GM23338 (cell line): ENCODE results near the gene SYT13. TPM values are rescaled to one million over a fixed set of nuclear protein-coding genes. Genes with fewer than 3 reads are reported as not detected.

Source experiments
- ATAC-seq: fragments of 200-7000 bp; cut with Tn5 transposase; 3 replicates; pipeline ENCODE4 v1.9.1; 2020
- DNase-seq: peaks from one replicate; pipeline ENCODE4 v3.0.0-alpha.2; 2015; ENCODE audit warnings: low spot score
- H2AFZ ChIP-seq: fragments of 200-600 bp; sonication (generic); 2 replicates; pipeline ENCODE4 v1.8.0; 2016; ENCODE audit warnings: antibody characterized with exemption, mild to moderate bottlenecking, moderate library complexity
- H3F3A ChIP-seq: fragments of 200-600 bp; sonication (generic); replicated peaks from 2 replicates; pipeline ENCODE4 v1.8.0; 2017; ENCODE audit warnings: antibody characterized with exemption, mixed run types, low read depth
- H3K27ac ChIP-seq: fragments of 200-600 bp; sonication (generic); 2 replicates; pipeline ENCODE4 v1.6.1; 2016; ENCODE audit warnings: low read depth
- H3K27me3 ChIP-seq: fragments of 200-600 bp; sonication (generic); 2 replicates; pipeline ENCODE4 v1.8.0; 2016; ENCODE audit warnings: mild to moderate bottlenecking, mixed run types, moderate library complexity; ENCODE audit not compliant: insufficient read depth
- H3K36me3 ChIP-seq: fragments of 200-600 bp; sonication (generic); 2 replicates; pipeline ENCODE4 v1.8.0; 2016; ENCODE audit warnings: mild to moderate bottlenecking; ENCODE audit not compliant: insufficient read depth
- H3K4me1 ChIP-seq: fragments of 200-600 bp; sonication (generic); 2 replicates; pipeline ENCODE4 v1.8.0; 2016; ENCODE audit warnings: mild to moderate bottlenecking, moderate library complexity; ENCODE audit not compliant: insufficient read depth
- H3K4me2 ChIP-seq: fragments of 200-600 bp; sonication (generic); 2 replicates; pipeline ENCODE4 v1.7.1; 2017; ENCODE audit warnings: mixed run types
- H3K4me3 ChIP-seq: fragments of 200-600 bp; sonication (generic); 2 replicates; pipeline ENCODE4 v1.6.1; 2016; ENCODE audit warnings: mixed run types
- H3K79me2 ChIP-seq: fragments of 200-600 bp; sonication (generic); replicated peaks from 2 replicates; pipeline ENCODE4 v1.8.0; 2017; ENCODE audit warnings: mild to moderate bottlenecking; ENCODE audit not compliant: insufficient read depth
- H3K9me2 ChIP-seq: fragments of 200-600 bp; sonication (generic); 2 replicates; pipeline ENCODE4 v1.8.0; 2017; ENCODE audit not compliant: insufficient read depth
- H4K20me1 ChIP-seq: fragments of 200-600 bp; sonication (generic); replicated peaks from 2 replicates; pipeline ENCODE4 v1.8.0; 2017; ENCODE audit warnings: mild to moderate bottlenecking; ENCODE audit not compliant: insufficient read depth
- H3K27ac Mint-ChIP-seq: 2 replicates; pipeline ENCODE4 v1.8.0; 2020; ENCODE audit warnings: inconsistent platforms, mild to moderate bottlenecking, moderate library complexity, mixed read lengths
- H3K27me3 Mint-ChIP-seq: 3 replicates; pipeline ENCODE4 v1.8.0; 2022; ENCODE audit warnings: low read depth, mild to moderate bottlenecking, moderate library complexity, mixed read lengths, inconsistent platforms; ENCODE audit not compliant: insufficient read depth, poor library complexity
- H3K36me3 Mint-ChIP-seq: 3 replicates; pipeline ENCODE4 v1.8.0; 2021; ENCODE audit warnings: low read depth, mild to moderate bottlenecking, inconsistent platforms, moderate library complexity, mixed read lengths
- H3K4me1 Mint-ChIP-seq: 3 replicates; pipeline ENCODE4 v1.8.0; 2020; ENCODE audit warnings: mild to moderate bottlenecking, inconsistent platforms, mixed read lengths
- H3K4me3 Mint-ChIP-seq: 3 replicates; pipeline ENCODE4 v1.8.0; 2021; ENCODE audit warnings: moderate library complexity, mild to moderate bottlenecking, inconsistent platforms, mixed read lengths
- H3K9me3 Mint-ChIP-seq: 3 replicates; pipeline ENCODE4 v1.8.0; 2020; ENCODE audit warnings: moderate library complexity, mild to moderate bottlenecking, inconsistent platforms, mixed read lengths
- CTCF ChIP-seq, 2 experiments: fragments of 200-600 bp in 1 of 2; sonication (generic) in 1 of 2; conservative IDR thresholded peaks; 2 replicates each; pipeline versions ENCODE4 v1.5.1 to v1.6.1; 2016 to 2017; ENCODE audit warnings: antibody characterized with exemption in 2 of 2, low read depth in 2 of 2, mild to moderate bottlenecking in 2 of 2, moderate library complexity in 1 of 2
- ETS1 ChIP-seq: IDR thresholded peaks from 2 replicates; pipeline ENCODE4 v1.6.1; 2016; ENCODE audit warnings: antibody characterized with exemption
- EZH2phosphoT487 ChIP-seq: fragments of 200-600 bp; sonication (generic); IDR thresholded peaks from one replicate; pipeline ENCODE4 v1.8.1; 2018; ENCODE audit warnings: antibody characterized with exemption; ENCODE audit not compliant: unreplicated experiment
- POLR2AphosphoS5 ChIP-seq: IDR thresholded peaks from 2 replicates; pipeline ENCODE4 v1.6.1; 2016; ENCODE audit warnings: antibody characterized with exemption, low read depth
- STAT1 ChIP-seq: IDR thresholded peaks from one replicate; pipeline ENCODE4 v1.6.1; 2016; ENCODE audit warnings: antibody characterized with exemption; ENCODE audit not compliant: unreplicated experiment
- ZNF114 ChIP-seq: fragments of 250-450 bp; sonication (Bioruptor Pico); IDR thresholded peaks from 2 replicates; pipeline ENCODE4 v1.5.0; 2020; ENCODE audit warnings: mild to moderate bottlenecking, moderate library complexity
- ZNF331 ChIP-seq: fragments of 250-450 bp; sonication (Bioruptor Pico); IDR thresholded peaks from 2 replicates; pipeline ENCODE4 v1.5.0; 2020; ENCODE audit warnings: low read depth, mild to moderate bottlenecking, moderate library complexity
- ZNF462 ChIP-seq: fragments of 250-450 bp; sonication (Bioruptor Pico); IDR thresholded peaks from 2 replicates; pipeline ENCODE4 v1.5.0; 2020; ENCODE audit warnings: mild to moderate bottlenecking, moderate library complexity
- polyA plus RNA-seq: library from polyadenylated mRNA; unstranded; fragments of >200 nt; fragmentation: Nextera tagmentation; extraction: Ambion mirVana; gene quantifications from 2 replicates; pipeline ENCODE4 v1.2.1, GENCODE V29; 2016
- total RNA-seq: library from RNA; depleted of rRNA; stranded (reverse); fragments of >200 nt; shearing (Covaris generic); gene quantifications from 2 replicates; pipeline ENCODE4 v1.2.3, GENCODE V29; 2014
- TF ChIP-seq, protein P1 (sequence below): IDR thresholded peaks from one replicate; pipeline ENCODE4 v1.6.1; 2018; ENCODE audit warnings: antibody characterized with exemption; ENCODE audit not compliant: unreplicated experiment

Gene SYT13
- total and polyA plus RNA-seq, 2 experiments from 2014 or later = 3.4 to 16.3 TPM

DNA sequence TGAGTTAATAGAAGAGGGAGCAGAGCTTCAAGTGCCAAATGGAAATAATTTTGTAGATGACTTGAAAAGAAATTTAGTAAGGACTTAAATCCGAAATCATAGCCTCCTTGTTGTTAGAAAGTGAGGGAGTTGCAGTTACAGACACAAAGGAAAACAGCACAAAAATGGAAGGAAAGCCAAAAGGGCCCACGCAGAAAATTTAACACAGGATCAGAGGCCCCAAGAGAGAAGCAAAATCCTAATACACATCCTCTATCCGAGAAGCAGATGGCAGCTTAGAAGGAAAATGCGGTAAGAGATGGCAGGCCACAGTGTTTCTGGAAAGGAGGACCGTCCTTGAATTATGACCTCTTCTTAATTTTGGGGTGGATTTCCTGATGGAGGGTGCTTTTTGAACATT is 48.7 kb upstream of the SYT13 start (continued):
- TF ChIP-seq ZNF462 (CRISPR knock-in tag) (no peak), STAT1 (no peak), ZNF114 (CRISPR knock-in tag) (no peak), POLR2AphosphoS5 (no peak), ZNF331 (no peak), ETS1 (no peak)

GRCh38 chr11:45334410-45334809 is 48.3 kb upstream of the SYT13 start:
- H3K9me2 ChIP-seq = no peaks in the 10 kb centered on the region
- no peaks in the 10 kb centered on the region for H3F3A ChIP-seq
- ATAC-seq (no peak), DNase-seq (no peak)
- Mint-ChIP-seq H3K9me3 (no peaks in the 10 kb centered on the region), H3K4me3 (no peak overlapping the region), H3K4me1 (peaks cover 6% of the 10 kb centered on the region; the same call in 2 of the 3 replicates), H3K27ac (no peak overlapping the region), H3K27me3 (peaks cover 2% of the 10 kb centered on the region), H3K36me3 (no peaks in the 10 kb centered on the region)
- 0 out of 2 replicates have a peak, but pooled peaks cover under 1% of the 10 kb centered on the region for H3K4me1 ChIP-seq
- H3K79me2 ChIP-seq = no peaks in the 10 kb centered on the region
- H3K4me3 ChIP-seq = no peak overlapping the region
- no peak overlapping the region for H2AFZ ChIP-seq
- no peaks in the 10 kb centered on the region for H3K36me3 ChIP-seq
- no peak overlapping the region for H3K4me2 ChIP-seq
- no peaks in the 10 kb centered on the region for H4K20me1 ChIP-seq
- no peak overlapping the region for H3K27ac ChIP-seq
- H3K27me3 ChIP-seq = no peaks in the 10 kb centered on the region
- TF ChIP-seq STAT1 (no peak), CTCF (conservative IDR thresholded peaks at IDR 0.05; ENCODE audit: low read depth in 2 of 2) (no peak), EZH2phosphoT487 (no peak), ZNF114 (CRISPR knock-in tag) (no peak)
- TF ChIP-seq, protein P1, sequence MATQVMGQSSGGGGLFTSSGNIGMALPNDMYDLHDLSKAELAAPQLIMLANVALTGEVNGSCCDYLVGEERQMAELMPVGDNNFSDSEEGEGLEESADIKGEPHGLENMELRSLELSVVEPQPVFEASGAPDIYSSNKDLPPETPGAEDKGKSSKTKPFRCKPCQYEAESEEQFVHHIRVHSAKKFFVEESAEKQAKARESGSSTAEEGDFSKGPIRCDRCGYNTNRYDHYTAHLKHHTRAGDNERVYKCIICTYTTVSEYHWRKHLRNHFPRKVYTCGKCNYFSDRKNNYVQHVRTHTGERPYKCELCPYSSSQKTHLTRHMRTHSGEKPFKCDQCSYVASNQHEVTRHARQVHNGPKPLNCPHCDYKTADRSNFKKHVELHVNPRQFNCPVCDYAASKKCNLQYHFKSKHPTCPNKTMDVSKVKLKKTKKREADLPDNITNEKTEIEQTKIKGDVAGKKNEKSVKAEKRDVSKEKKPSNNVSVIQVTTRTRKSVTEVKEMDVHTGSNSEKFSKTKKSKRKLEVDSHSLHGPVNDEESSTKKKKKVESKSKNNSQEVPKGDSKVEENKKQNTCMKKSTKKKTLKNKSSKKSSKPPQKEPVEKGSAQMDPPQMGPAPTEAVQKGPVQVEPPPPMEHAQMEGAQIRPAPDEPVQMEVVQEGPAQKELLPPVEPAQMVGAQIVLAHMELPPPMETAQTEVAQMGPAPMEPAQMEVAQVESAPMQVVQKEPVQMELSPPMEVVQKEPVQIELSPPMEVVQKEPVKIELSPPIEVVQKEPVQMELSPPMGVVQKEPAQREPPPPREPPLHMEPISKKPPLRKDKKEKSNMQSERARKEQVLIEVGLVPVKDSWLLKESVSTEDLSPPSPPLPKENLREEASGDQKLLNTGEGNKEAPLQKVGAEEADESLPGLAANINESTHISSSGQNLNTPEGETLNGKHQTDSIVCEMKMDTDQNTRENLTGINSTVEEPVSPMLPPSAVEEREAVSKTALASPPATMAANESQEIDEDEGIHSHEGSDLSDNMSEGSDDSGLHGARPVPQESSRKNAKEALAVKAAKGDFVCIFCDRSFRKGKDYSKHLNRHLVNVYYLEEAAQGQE = no peak
